ENCODE measurements around the gene DNMT3L.
A peak's percentile ranks its signal among the peaks of the same experiment; 100 is the strongest.
"Not testable (repeated sequence)": the region's sequence is repeated elsewhere in the genome, so short reads cannot be mapped to it uniquely, and the experiment has no call there.

Gene DNMT3L

DNA sequence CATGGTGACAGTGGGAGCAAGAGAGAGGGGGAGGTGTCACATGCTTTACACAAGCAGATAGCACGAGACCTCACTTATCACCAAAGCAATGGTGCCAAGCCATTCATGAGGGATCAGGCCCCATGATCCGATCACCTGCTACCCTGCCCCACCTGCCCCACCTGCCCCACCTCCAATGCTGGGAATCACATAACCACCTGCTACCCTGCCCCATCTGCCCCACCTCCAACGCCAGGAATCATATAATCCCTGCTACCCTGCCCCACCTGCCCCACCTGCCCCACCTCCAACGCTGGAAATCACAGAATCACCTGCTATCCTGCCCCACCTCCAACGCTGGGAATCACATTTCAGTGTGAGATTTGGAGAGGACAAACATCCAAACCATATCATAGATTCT, 13.3 kb upstream of the DNMT3L start:
- no peak for DNase-seq

DNA sequence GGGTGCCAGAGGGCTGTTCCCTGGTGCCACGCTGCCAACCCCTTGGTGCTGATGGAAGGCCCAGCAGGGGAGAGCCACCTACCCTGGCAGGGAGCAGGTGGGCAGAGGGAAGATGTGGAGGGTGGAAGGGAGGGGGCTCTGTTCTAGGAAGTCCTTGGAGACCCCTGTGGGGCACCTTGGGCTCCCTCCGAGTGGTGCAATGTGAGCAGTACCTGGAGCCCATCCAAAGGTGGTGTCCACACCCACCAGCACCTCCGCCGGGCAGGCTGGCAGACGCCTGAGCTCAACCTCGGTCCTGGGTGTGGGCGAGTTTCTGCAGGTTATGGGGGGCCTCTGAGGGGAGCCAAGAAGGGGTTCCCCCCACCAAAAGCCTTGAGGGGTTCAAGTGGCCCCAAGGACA, 11.3 kb upstream of the DNMT3L start:
- DNase-seq: no peak

DNA sequence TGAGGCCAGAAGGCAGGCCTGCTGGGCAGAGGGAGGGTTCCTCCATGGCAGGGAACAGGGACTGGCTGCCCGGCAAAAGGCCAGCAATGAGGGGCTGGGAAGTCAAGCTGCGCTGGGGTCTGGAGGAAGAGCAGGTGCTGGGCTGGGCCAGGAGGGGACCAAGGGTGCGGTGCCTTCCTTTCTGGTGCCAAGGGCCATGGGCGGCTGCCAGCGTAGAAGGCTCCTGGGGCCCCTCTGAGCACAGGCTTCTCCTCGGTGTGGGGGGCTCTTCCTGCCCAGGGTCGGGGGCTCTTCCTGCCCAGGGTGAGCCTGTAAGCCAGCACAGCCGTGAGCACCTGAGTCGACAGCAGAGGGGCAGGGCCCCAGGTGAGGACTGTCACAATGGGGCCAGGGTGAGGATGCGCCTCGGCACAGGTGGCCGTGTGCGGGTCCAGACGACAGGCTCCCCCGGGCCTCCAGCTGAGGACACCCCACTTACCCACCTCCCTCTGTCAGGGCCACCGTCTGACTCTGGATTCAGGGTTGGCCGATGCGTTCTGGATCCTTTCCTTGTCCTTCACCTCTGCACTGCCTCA, 10.7 kb upstream of the DNMT3L start:
- no peak for DNase-seq

DNA sequence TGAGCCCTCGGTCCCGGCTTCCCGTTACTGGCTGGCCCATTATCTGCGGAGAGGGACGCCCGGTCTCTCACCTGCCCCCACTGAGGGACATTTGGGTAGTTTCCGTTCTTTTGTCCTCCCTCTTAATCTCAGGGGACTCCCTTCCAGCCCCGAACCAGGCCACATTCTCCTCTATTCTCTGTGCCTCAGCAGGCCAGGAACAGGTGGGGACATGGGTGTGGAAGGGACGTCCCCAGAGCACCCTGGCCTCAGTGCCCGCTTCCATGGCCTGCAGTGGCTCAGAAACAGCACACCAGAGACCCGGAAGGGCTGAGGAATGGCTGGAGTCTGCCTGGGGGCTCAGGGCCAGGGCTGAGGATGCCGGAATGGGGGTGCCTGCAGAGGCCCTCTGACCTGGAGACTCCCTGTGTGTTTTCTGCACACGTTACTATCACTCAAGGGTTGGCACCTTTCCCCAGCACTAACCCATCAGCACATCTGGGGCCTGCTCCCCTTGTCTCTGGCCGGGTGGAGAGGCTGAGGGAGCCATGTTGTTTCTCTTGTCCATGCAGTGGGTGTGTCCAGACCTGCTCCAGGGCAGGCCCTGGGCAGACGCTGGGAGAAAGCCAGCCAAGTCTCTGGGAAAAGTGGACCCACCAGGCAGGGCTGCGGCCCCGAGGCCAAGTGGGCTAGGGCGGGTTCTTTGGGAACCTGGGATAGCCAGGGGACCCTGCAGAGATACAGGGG, 10.0 kb upstream of the DNMT3L start:
- DNase-seq: no peak

DNA sequence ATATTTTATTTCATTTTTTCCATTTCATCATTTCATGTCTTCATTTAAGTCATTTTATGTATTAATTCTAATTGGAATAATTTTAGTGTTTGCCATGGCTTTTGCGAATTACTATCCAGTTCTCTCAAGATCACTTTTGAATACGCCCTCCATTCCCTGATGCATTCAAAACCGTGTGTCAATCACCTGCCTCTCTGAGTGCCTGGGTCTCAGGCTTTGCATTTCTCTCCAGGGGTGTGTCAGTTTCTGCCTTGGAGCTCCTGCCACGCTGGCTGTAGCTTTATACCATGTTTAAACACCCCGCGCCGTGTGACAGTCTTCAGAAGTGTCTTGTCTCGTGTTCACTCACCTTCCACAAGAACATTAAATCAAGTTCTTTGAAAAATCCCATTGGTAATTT, 7.4 kb upstream of the DNMT3L start:
- DNase-seq: no peak

DNA sequence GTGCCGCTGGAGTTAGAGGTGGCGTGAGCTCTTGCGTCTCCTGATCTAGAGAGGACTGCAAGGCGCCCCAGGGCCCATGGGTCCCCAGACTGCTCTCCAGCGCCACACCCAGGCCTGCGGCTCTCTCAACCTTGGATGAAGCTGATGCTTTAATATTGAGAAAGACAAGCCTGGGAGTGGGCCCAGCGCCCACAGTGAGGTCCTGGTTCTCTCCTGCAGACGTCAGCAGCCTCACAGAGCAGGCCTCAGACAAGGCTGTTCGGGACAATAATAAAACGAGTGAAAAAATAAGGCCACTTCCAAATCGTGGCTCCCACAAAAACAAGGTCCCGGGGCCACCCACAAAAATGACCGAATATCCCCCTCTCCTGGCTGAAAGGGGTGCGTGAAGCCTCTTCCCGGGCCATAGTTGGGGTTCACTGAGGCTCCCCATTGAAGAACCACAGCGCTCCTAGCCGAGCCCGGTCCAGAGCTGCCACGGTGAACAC, 6.0 kb upstream of the DNMT3L start:
- no peak for DNase-seq

DNA sequence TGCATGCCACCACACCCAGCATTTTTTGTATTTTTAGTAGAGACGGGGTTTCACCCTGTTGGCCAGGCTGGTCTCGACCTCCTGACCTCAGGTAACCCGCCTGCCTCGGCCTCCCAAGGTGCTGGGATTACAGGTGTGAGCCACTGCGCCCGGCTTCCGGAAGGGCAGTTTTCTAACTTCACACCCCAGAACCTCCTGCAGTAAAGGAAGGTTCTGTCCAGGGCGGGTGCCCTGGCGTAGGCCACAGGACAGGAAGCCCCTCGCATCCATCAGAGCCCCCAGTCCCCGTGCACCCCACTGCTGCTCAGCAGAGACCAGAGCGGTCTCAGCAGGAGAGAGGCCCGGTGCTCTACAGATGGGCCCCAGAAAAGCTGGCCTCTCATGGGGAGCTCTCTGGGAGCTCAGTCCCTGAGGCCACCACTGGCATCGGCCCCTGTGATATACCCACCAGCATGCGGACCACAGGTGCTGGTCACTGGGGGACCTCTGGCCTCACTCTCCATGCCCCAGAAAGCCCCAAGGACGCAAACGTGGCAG, 4.1 kb upstream of the DNMT3L start:
- DNase-seq: no peak

DNA sequence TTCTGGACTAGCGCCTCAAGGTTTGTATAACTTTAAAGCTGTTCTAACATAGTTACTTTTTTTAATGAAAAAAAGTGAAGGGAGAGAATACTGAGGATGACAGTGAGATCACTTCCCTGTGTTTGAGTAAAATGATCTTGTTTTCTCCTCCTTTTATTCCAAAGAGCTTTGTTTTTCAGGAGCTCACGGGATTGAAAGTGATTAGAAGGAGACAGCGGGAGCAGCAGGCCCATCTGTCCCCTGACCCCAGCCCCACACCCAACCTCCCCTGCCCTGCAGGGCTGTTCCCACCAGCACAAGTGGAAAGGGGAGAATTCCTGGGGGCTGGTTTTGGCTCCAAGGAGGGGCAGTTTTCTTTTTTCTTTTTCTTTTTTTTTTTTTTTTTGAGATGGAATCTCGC, 2.1 kb upstream of the DNMT3L start:
- no peak for DNase-seq

DNA sequence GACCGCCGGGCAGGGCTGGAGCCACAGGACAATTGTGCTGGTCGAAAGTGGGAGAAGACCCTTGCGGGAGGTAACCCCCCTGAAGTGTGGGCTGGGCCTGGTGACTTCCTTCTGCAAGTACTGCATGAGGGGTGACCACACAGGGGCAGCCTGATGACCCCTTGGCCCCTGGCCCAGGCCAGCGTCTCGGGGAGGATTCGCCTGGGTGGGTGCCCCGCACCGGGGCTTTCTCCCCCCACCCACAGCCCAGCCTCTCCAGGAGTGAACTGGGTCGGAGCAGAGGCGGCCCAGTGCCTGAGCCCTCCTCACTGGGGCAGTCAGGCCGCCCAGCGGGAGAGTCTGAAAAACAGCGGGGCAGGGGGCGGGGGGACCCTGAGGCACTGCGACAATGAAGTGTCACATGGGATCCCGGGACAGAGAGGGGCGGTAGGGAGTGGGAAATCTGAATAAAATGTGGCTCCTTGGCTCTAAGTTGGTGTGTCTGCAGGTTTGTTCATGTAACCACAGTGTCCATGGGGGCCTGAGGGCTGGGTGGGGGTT, 1.6 kb upstream of the DNMT3L start:
- no peak for DNase-seq

DNA sequence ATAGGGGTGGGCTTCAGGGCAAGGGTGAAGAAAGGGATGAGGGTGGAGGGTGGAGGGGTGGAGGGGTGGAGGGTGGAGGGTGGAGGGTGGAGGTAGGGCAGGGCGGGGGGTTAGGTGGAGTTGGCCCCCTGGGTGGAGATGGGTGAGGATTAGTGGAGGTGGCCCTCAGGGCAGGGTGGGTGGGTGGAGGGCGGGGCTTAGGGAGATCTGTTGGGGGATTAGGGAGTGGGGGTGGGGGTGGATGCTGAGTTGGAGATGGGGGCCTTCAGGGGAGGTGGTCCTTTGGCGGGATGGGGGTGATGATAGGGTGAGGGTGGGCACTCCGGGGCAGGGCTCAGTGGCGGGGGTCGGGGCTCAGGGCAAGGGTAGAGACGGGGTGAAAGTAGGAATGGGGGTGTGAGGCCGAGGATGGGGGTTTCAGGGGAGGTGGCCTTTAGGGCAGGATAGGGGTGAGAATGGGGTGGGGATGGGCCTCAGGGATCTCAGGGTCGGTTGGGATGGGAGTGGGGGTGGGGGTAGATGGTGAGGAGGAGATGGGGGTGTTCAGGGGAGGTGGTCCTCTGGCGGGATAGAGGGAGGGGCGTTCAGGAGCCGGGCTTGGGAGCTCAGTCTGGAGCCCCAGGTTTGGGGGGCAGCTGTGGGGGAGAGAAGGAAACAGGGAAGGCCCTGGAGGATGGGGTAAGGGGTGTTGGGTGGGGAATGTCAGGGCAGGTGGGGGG, 800 bp upstream of the DNMT3L start:
- no peak for DNase-seq

DNA sequence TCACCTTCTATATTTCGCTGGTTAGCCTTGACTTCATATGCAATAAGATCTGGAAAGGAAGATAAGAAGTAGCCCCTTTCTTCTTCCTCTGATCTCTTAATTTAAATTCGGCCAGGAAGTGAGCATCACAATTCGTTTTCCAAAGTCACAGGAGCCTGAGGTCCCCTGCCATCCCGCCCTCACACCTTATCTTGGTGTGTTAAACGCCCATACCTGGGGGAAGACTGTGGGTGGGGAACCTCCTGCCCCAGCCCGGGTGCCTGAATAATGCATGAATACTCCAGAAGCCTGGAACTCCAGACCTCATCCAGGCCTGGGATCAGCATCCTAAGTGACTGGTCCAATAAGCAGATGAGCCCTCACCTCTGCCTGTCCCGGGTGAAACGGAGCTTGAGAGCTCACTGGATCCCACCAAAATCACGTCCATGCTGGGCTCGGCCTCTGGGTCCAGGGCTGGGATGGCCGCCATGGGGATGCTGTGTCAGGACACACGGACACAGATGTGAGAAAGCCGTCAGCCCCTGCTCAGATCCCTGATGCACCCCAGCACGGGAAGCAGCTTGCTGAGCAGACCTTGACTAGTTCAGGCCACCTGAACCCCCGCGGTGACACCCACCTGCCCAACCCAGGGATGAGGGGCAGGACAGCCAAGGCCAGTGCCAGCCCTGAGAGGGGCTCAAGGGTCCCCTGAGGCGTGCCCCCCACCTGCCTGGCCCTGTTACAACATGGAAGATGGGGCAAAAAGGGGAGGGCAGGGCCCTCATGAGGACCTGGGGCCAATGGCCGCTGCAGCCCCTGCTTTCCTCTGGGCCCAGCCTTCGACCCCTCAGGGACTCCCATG, 686 bp downstream of the DNMT3L start:
- no peak for DNase-seq

DNA sequence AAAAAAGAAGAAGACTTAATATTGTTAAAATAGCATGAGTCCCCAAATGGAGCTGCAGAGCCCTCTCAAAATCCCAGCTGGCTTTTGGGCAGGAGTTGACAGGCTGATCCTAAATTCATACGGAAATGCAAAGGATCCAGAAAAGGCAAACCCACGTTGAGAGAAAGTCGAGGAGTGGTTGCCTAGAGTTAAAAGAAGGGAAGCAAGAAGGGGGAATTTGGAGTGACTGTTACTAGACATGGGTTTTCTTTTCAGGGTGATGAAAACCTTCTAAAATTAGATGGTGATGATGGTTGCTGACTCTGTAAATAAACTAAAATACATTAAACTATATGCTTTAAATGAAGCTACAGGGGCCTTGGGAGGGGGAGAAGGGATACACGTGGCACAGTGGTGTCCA, 1.6 kb downstream of the DNMT3L start:
- DNase-seq: no peak

DNA sequence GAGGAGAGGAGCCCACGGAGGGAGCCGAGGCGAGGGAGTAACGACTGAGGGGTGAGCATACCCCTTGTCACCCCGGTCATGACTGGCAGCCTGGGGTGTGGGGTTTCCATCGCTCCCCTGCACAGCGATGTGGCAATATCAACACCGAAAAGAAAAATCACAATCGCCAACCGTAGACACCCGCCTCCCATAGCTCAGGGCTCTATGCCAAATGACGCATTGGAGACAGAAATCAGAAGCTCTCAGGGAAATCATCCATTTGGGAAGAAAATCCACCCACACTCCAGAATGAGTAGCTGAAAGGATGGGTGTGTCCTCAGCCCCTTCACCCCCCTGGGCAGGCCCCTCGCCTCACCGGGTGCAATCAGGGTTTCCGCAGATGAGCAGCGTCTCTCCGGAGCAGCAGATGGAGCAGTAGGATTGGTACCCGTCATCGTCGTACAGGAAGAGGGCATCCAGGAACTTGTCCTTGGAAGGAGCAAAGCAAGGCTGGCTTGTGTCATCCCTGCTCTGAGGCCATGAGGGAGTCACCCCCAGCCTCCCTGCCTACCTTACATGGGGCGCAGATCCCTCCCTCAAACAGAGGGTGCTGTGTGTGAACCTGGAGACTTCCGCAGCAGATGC, 2.5 kb downstream of the DNMT3L start:
- DNase-seq: no peak

DNA sequence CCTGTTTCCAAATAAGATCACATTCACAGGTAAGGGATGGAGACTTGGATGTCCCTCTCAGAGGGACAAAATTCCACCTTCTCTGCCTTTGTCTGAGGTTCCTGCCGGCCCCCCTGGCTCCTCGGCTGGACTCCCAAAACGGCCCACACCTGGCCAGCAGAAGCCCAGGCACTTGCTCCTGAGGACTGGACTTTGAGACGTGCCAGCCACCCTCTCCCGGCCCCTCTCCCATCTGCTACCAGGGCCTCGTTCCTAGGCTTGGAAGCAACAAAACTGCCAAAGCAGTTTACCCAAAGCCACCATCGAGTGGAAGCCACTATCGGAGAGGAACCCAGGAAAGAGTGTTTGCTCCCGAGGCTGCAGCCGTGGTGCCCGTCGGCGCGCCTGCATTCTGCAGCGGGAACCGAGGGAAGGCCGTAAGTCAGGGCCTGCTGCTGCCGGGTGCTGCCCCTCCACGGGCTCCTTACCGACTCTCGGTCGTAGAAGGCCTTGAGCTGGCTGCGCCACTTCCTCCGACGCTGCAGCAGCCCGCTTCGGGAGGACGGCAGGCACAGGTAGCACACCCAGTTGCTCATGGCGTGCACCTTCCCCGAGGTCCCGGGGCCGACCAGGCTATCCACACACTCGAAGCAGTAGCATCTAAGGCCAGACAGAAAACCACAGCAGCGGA, 3.5 kb downstream of the DNMT3L start:
- no peak for DNase-seq

DNA sequence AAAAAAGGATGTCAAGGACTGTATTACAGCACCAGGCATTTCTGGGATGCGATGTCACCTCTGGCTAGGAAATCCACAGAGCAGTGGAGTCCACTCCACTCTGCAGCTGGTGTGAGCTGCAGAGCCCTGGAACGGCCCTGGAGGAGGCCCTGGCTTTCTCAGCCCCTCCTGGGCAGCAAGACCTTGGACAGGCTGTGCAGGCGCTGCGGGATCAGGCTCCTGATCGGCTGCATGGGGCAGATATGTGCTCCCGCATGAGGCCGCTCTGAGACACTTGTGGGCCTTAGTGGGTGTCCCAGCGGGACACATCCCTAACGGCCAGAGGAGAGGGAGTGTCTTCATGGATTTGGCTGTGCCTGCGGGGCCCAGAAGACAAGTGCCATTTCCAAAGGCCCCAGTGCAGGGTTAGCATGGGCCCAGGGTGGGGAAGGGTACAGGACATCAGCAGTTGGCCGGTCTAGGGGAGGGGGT, 6.2 kb downstream of the DNMT3L start:
- DNase-seq: no peak

DNA sequence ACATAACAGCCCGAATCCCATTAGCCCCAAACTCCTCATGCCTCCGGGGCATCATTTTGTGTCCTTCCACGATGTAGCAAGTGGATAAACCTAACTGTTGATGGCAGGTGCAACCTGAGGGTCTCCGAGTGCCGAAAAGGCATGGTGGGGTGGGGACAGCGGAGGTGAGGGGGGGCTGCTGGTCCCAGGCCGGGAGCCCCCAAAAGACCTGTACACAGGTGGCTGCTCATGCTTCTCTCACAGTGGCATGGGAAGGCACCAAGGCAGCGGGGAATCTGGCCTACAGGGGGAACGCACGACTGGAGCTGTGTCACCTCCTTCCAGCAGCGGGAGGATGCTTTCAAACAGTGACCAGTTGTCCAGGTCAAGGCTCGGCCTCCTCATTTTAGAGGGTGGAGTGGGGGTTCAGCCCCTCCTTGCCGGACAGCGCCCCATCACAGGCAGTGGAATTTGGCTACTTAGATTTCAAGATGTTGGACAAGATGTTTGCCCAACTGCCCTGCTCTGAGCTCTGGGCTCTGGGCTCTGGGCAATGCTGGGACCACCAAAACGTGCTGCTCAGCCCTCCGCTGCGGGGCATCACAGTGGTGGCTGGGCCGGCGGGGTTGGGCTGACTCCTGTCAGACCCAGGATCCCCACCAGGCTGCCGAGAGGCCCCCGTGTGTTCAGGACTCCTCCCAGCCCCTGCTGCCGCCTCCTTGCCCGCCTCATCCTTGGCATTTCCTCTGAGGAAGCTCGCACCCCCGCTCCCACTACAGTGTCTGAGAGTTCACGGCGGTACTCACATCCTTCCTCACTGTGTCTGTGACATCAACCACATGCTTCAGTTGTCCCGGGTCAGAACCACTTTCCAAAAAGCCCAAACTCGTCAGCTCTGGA, 7.6 kb downstream of the DNMT3L start:
- DNase-seq: peak; percentile 41

DNA sequence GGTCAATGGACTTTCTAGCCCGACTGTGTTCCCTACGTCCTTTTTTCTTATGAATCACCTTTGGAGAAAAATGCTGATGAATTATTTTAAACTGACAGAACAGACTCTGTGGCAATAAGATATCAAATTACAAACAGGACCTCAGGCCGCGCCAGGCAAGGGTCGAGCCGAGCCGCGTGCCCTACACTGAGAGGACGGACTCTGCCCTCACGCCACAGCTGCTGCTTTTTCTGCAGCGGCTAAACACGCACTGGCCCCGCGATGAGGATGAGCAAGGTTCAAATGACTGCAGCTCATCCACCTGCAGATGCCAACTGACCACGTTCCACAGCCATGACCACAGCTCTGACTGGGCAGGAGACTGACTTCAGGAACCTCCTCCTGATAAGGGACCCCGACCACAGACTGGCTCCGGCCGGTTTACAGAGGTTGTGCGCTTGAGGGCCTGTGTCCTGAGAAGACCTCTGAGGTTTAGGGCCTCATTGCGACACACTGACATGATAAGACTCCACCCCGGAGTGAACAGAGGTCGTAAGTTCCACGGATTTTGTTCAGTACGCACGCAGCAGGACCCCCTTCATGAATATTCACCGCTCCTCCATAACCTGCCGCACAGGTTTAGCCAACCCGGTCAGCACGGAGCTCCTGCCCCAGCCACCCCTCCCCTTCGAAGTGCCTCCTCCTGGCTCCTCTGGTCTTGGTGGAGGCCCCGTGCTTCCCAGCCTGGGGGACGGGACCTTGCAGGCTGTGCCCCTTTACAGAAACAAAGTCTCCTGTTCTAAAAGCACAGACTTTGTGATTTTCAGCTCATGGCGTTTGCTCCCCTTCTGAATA, 12.3 kb downstream of the DNMT3L start:
- not testable (repeated sequence) for DNase-seq

DNA sequence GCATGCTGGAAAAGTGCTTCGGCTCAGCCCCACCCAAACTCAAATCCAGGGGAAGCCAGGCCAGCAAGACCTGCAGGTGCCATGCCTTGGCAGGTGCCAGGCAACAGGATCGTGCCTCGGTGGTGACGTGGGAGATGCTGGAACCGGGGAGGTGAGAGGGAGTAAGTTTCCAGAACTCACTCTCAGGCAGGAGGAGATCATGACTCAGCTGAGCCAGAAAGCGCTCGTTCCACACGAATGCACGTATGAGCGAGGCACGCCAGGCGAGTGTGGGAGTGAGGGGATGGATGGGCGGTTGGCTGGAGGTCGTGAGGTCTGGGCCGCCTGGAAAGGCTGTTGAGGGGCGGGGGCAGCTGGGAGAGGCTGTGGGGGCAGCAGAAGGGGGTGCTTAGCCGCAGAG, 13.8 kb downstream of the DNMT3L start:
- DNase-seq: not testable (repeated sequence)

DNA sequence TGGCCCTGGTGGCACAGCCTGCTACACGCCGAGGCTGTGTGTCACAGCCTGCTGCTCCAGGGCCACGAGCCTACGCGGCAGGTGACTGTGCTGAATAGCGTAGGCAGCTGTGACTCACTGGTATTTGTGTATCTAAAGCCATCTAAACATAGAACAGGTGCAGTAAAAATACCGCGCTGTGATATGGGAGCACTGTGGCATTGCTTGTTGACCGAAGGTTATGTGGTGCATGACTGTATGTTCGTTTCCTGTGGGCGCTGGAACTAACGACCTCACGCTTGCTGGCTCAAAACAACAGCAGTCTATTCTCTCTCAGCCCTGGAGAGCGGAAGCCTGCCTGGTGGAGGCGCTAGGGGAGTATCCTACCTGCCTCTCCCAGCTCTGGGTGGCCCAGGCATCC, 17.7 kb downstream of the DNMT3L start:
- DNase-seq: not testable (repeated sequence)
